ENCODE results near the gene POFUT2.

The POFUT2 gene, protein sequence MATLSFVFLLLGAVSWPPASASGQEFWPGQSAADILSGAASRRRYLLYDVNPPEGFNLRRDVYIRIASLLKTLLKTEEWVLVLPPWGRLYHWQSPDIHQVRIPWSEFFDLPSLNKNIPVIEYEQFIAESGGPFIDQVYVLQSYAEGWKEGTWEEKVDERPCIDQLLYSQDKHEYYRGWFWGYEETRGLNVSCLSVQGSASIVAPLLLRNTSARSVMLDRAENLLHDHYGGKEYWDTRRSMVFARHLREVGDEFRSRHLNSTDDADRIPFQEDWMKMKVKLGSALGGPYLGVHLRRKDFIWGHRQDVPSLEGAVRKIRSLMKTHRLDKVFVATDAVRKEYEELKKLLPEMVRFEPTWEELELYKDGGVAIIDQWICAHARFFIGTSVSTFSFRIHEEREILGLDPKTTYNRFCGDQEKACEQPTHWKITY

DNA sequence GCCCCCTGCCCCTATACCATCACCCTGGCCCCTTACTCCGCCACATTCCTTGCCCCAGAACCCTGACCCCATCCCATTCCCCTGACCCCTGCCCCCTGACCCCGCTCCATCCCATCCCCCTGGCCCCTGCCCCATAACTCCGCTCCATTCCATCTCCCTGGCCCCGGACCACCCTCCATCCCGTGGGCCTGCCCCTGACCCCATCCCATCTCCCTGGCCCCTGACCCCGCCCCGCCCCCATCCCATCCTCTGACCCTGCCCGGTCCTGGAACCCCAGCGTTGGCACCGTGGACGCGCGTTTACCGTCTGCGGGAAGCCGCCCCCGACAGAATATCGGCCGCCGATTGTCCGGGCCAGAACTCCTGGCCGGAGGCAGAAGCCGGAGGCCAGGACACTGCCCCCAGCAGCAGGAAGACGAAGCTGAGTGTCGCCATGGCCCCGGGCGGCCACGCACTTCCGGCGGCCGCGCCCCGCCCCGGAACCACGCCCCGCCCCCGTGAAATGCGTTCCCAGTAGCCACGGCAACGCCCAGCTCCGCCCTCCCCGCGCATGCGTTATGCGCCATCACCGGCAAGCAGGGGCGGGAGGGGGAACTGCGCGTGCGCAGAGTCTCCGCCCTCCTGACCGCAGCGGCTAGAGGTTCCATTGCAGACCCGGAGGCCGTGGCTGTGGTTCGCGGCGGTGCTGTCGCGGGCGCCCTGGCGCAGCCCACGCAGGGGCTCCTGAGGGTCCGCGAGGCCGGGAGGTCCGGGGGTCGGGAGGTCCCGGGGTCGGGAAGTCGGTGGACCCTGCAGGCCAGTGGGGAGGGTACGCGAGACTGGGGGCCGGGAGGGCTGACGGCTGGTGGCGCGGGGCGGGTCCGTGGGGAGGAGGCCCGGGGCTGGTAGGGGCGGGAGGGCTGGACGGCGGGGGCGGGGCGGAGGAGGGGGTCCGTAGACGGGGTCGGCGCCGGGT, at the start of gene POFUT2:
Gene POFUT2 (minus strand): TSS at position 458 of the 954 bp plus-strand sequence. CDS start 24 bp downstream, at position 434.
- ATAC-seq (ENCODE audit: low read depth) = peak; percentile 89
- Mint-ChIP-seq H3K4me1 (peaks cover 6% of the 10 kb centered on the region), H3K36me3 (peaks cover 18% of the 10 kb centered on the region), H3K9me3 (no peaks in the 10 kb centered on the region), H3K27me3 (no peaks in the 10 kb centered on the region), H3K4me3 (peak within 1 kb of the TSS; percentile 93), H3K27ac (peak within 1 kb of the TSS; percentile 91)
- DNase-seq (ENCODE audit: low spot score in 2 of 2) = peak; percentile 99

DNA sequence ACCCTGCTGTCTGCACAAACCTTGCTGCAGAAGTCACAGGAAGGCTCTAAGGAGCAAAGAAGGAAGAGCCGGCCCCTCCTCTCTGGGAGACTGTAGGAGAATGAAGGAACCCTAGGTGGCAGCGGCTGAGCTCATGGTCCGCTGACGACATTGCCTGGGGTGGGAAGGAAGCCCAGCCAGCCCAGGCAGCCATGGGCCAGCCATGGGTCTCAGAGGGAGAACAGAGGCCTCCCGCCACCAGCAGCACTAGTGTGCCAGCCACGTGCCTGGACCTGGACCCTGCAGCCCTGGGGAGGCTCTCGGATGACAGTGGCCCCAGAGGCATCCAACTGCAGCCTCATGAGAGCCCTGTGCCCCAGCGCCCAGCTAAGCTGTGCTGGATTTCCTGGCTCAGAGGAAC, 49.2 kb upstream of the POFUT2 start:
- peaks cover 2% of the 10 kb centered on the region for H3K36me3 Mint-ChIP-seq
- DNase-seq (ENCODE audit: low spot score in 2 of 2) (no peak), ATAC-seq (ENCODE audit: low read depth) (no peak)

DNA sequence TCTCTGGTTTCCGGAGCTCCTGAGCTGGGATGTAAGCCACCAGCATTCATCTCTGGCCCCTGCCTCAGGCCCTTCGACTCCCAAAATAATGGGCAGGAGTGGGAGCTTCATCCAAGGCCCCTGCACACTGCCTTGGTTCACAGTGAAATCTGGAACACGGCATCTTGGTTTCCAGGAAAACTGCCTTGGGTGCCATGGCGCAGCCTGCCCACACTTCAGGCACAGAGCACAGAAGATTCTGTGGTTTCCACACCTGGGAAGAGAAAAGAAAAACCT, 48.8 kb upstream of the POFUT2 start:
- H3K27ac Mint-ChIP-seq = no peak overlapping the region
- H3K4me1 Mint-ChIP-seq = peaks cover 5% of the 10 kb centered on the region
- ATAC-seq (ENCODE audit: low read depth) (no peak), DNase-seq (ENCODE audit: low spot score in 2 of 2) (no peak)
- H3K9me3 Mint-ChIP-seq = peaks cover 2% of the 10 kb centered on the region
- peaks cover 22% of the 10 kb centered on the region for H3K27me3 Mint-ChIP-seq
- no peak overlapping the region for H3K4me3 Mint-ChIP-seq
- peaks cover 2% of the 10 kb centered on the region for H3K36me3 Mint-ChIP-seq

More for the DNA sequence above, 49.2 kb upstream of the POFUT2 start:
- H3K4me3 Mint-ChIP-seq = no peak overlapping the region
- peaks cover 19% of the 10 kb centered on the region for H3K27me3 Mint-ChIP-seq
- peaks cover 5% of the 10 kb centered on the region for H3K4me1 Mint-ChIP-seq
- no peak overlapping the region for H3K27ac Mint-ChIP-seq
- peaks cover 2% of the 10 kb centered on the region for H3K9me3 Mint-ChIP-seq

DNA sequence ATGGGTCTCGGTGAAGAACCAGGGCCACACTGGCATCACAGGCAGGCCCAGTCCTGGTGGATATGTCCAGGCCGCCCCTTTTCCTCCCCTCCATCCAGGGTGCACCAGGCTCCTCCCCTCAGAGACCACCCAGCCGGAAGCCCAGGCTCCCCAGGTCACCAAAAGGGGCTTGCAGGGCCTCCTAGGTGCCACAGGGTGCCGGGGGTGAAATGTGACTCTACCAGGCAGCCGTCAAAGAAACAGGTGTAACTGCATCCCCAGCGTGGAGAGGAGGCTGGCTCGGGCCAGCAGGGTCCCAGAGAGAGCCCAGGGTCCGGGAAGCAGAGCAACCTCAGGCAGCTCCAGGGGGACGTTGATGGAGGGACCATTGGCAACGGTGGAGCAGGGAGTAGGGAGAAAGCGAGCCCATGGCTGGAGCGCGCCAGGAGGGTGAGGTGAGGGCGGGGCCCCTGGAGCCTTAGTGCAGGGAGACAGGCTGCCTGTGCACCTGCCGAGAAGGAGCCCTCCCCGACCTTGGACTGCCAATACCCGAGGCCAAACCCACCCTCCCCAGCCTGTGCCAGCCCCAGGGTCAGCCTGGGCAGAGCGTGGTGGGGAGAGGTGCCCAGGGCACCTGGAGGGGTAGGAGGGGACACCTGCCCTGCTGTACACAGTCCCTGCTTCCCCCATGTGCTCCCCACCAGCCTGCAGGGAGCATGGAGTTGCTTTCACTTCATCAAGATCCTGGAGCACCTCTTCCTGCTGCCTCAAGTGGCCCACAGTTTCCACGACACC, 48.3 kb upstream of the POFUT2 start:
- H3K4me3 Mint-ChIP-seq = no peak overlapping the region
- ATAC-seq (ENCODE audit: low read depth) (no peak), DNase-seq (ENCODE audit: low spot score in 2 of 2) (no peak)
- no peak overlapping the region for H3K27ac Mint-ChIP-seq
- peaks cover 22% of the 10 kb centered on the region for H3K27me3 Mint-ChIP-seq
- peaks cover 5% of the 10 kb centered on the region for H3K4me1 Mint-ChIP-seq
- peaks cover 2% of the 10 kb centered on the region for H3K36me3 Mint-ChIP-seq
- peaks cover 2% of the 10 kb centered on the region for H3K9me3 Mint-ChIP-seq

DNA sequence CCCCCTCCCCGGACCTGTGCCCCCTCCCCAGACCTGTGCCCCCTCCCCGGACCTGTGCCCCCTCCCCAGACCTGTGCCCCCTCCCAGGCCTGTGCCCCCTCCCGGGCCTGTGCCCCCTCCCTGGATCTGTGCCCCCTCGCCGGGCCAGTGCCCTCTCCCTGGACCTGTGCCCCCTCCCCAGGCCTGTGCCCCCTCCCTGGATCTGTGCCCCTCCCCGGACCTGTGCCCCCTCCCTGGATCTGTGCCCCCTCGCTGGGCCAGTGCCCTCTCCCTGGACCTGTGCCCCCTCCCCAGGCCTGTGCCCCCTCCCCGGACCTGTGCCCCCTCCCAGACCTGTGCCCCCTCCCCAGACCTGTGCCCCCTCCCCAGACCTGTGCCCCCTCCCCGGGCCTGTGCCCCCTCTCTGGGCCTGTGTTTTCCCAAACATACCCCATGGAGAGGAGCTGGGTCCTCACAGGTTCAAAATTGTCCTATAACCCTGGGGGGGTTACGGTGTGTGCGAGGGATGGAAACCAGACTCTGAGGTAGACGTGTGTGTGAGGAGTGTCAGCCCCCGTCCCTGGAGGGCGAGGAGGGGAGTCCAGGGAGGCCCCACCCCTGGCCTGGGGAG, 47.6 kb upstream of the POFUT2 start:
- Mint-ChIP-seq H3K9me3 (no peaks in the 10 kb centered on the region), H3K27me3 (peaks cover 17% of the 10 kb centered on the region), H3K27ac (no peak overlapping the region), H3K4me3 (no peak overlapping the region), H3K36me3 (no peaks in the 10 kb centered on the region), H3K4me1 (peaks cover 3% of the 10 kb centered on the region)
- no peak for ATAC-seq (ENCODE audit: low read depth)
- no peak for DNase-seq (ENCODE audit: low spot score in 2 of 2)

DNA sequence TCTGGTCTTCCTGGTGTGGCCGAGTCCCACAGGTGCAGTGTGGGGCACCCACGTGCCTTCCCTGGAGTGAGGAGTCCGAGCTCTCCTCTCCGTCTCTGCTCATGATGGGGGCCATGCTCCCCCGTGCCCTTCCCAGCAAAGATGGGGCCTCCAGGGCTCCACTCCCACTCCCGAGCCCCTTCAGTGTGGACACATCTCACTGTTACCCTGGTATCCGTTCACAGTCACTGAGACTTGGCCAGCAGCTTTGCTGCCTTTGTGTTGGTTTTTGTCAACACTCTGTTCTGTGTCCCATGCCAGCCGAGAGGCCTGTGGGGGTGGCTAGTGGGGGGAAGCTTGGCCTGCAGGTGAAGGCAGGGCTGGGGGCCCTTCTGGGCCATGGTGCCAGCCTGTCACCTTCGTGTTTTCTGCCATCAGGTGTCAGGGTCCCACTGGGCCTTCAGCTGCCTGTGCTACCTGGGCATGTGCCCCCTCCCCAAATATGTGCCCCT, 46.9 kb upstream of the POFUT2 start:
- no peaks in the 10 kb centered on the region for H3K9me3 Mint-ChIP-seq
- H3K27me3 Mint-ChIP-seq = peaks cover 17% of the 10 kb centered on the region
- H3K27ac Mint-ChIP-seq = no peak overlapping the region
- H3K4me1 Mint-ChIP-seq = peaks cover 3% of the 10 kb centered on the region
- no peak overlapping the region for H3K4me3 Mint-ChIP-seq
- DNase-seq (ENCODE audit: low spot score in 2 of 2) (no peak), ATAC-seq (ENCODE audit: low read depth) (no peak)
- no peaks in the 10 kb centered on the region for H3K36me3 Mint-ChIP-seq

DNA sequence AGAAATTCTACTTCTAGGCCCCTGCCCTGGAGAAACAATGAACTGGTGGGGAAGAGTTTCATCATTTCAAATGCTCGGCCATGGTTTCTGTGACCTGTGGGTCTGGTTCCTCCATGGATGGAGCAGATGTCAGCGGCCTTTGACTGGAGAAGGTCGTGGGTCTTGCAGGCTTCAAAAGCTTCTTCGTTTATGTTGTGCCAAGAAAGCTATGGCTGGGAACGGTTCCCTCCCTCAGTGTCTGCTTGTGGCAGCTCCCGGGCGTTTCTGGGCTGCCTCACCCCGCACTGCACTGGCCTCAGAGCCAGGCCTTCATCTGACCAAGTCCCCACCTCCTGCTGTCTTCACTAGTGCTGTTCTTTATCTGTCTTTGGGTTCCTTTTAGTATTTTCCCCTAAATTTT, 46.4 kb upstream of the POFUT2 start:
- Mint-ChIP-seq H3K4me1 (peaks cover 3% of the 10 kb centered on the region), H3K4me3 (no peak overlapping the region), H3K27me3 (peaks cover 17% of the 10 kb centered on the region), H3K27ac (no peak overlapping the region), H3K36me3 (no peaks in the 10 kb centered on the region), H3K9me3 (no peaks in the 10 kb centered on the region)
- DNase-seq (ENCODE audit: low spot score in 2 of 2) (no peak), ATAC-seq (ENCODE audit: low read depth) (no peak)

DNA sequence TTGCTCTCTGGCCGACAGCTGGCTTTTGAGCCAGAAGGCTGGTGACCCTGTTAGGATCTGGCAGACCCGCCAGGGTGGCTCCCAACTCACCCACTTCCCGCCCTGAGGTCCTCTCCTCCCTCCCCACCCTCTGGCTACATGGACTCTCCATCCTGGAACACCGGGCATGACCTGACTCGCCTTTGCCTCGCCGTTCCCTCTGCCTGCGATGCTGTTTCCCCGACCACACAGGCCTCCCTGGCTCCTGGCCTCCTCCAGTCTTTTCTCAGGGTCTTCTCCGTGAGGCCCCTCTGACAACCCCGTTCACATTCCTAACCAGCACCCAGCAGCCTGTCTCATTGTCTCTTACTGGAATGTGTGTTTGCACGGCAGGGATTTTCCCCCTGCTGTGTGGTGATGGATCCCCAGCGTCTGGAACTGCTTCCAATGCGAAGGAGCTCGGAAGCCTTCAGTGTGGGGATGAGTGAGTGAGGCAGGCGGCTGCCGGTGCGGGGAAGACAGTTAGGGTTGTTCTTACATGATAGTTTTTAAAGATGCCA, 46.0 kb upstream of the POFUT2 start:
- DNase-seq (ENCODE audit: low spot score in 2 of 2) (no peak), ATAC-seq (ENCODE audit: low read depth) (no peak)
- H3K27me3 Mint-ChIP-seq = peaks cover 17% of the 10 kb centered on the region
- H3K4me1 Mint-ChIP-seq = peaks cover 3% of the 10 kb centered on the region
- H3K9me3 Mint-ChIP-seq = no peaks in the 10 kb centered on the region
- H3K4me3 Mint-ChIP-seq = no peak overlapping the region
- no peaks in the 10 kb centered on the region for H3K36me3 Mint-ChIP-seq
- H3K27ac Mint-ChIP-seq = no peak overlapping the region

DNA sequence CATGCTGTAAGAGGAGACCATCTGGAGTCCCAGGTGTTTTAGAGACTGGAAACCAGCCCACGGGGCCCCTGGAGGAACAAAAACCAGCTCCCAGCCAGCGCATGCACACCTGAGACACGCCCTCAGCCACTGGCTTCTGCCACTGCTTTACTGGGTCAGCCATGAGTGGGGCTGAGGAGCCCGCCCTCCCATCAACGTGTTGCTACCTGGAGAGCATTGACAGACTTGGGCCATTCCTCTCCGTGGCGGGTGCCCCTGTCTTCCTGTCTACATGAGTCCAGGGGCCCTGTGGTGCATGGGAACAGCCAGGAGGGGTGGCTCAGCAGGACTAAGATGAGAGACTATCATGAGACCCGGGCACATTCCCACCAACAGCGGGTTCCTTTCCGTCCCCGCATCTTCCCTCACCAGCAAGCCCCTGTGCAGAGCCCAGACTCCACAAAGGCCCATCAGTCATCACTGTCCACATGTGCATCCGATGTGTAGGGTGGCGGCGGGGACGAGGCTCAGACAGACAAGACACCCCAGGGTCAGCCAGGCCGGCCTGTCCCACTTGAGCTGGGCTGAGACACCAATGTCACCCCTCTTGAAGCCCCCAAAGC, 45.4 kb upstream of the POFUT2 start:
- DNase-seq (ENCODE audit: low spot score in 2 of 2) = no peak
- Mint-ChIP-seq H3K4me3 (no peak overlapping the region), H3K27ac (no peak overlapping the region), H3K36me3 (no peaks in the 10 kb centered on the region), H3K27me3 (peaks cover 17% of the 10 kb centered on the region), H3K9me3 (no peaks in the 10 kb centered on the region), H3K4me1 (peaks cover 3% of the 10 kb centered on the region)
- ATAC-seq (ENCODE audit: low read depth) = no peak

DNA sequence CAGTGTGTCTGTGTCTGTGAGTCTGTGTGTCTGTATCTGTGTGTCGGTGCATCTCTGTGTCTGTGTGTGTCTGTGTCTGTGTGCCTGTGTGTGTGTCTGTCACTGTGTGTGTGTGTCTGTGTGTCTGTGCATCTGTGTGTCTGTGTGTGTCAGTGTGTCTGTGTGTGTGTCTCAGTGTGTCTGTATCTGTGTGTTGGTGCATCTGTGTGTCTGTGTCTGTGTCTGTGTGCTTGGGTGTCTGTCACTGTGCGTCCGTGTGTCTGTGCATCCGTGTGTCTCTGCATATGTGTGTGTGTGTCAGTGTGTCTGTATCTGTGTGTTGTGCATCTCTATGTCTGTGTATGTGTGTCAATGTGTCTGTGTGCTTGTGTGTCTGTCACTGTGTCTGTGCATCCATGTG, 44.7 kb upstream of the POFUT2 start:
- no peaks in the 10 kb centered on the region for H3K36me3 Mint-ChIP-seq

DNA sequence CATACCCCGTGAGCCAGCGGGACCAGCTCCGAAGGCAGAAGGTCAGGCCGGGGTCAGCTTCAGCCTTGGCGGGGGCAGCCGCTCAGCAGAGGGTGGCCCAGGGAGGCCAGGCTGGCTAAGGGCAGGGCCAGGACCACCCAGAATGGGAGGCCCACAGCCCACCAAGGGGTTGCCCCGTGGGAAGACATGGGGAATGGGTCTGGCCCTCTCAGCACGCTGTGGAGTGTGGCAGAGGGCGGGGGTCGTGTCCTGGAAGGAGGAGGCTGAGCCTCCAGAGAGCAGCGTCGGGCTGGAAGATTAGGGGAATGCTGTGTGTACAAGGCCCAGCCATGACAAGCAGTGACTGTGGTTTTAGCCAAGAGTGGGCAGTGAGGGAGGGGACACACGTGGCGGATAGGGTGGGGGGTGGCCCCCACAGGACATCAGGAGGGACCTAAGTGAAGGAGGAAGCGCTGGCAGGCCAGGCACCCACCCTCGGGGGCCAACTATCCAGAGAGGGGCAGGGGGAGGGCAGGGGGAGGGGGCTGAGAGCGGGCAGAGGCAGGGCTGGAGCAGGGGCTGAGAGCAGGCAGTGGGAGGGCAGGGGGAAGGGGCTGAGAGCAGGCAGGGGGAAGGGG, 43.9 kb upstream of the POFUT2 start:
- no peaks in the 10 kb centered on the region for H3K9me3 Mint-ChIP-seq
- no peak for ATAC-seq (ENCODE audit: low read depth)
- H3K27me3 Mint-ChIP-seq = peaks cover 22% of the 10 kb centered on the region
- no peak for DNase-seq (ENCODE audit: low spot score in 2 of 2)
- H3K4me3 Mint-ChIP-seq = no peak overlapping the region
- H3K36me3 Mint-ChIP-seq = no peaks in the 10 kb centered on the region
- H3K4me1 Mint-ChIP-seq = peaks cover 10% of the 10 kb centered on the region
- no peak overlapping the region for H3K27ac Mint-ChIP-seq

More for the DNA sequence above, 44.7 kb upstream of the POFUT2 start:
- Mint-ChIP-seq H3K27me3 (peaks cover 16% of the 10 kb centered on the region), H3K9me3 (no peaks in the 10 kb centered on the region), H3K27ac (no peak overlapping the region), H3K4me3 (no peak overlapping the region), H3K4me1 (peaks cover 3% of the 10 kb centered on the region)
- ATAC-seq (ENCODE audit: low read depth) (no peak), DNase-seq (ENCODE audit: low spot score in 2 of 2) (no peak)

DNA sequence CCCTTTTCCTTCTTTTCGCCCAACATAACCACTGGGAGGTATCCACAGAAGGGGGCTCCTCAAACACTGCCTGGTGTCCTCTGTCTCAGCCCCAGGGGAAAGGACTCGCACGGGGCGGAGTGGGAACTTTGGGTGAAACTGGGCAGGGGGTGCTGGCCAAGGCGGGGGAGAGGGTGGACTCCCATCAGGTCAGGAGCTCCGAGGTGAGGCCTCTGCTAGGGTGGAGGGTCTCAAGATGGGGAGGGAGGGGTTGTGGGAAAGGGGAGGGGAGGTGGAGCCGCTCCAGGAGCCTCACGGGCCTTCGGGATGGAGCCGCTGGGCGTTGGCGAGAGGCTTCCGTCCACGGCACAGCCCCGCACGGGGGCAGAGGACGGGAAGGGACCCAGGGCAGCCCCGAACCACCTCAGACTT, 43.2 kb upstream of the POFUT2 start:
- Mint-ChIP-seq H3K4me3 (no peak overlapping the region), H3K36me3 (no peaks in the 10 kb centered on the region), H3K4me1 (peaks cover 11% of the 10 kb centered on the region), H3K9me3 (no peaks in the 10 kb centered on the region), H3K27me3 (peaks cover 19% of the 10 kb centered on the region), H3K27ac (no peak overlapping the region)
- ATAC-seq (ENCODE audit: low read depth) (no peak), DNase-seq (ENCODE audit: low spot score in 2 of 2) (no peak)
